Lower lobe of right lung (tissue), 2 donors: Measurements from ENCODE around the gene RELN. TPM values are rescaled to one million over a fixed set of nuclear protein-coding genes. Genes with fewer than 3 reads are reported as not detected.

Experiments used
- ATAC-seq, 2 donors: fragments of 200-7000 bp; cut with Tn5 transposase; one replicate each; pipeline ENCODE4 v1.9.1; 2020 to 2022; ENCODE audit warnings: mild to moderate bottlenecking in 2 of 2, moderate library complexity in 2 of 2
- DNase-seq: peaks from one replicate; pipeline ENCODE4 v3.0.0-alpha.2; 2020
- H3K27ac ChIP-seq: fragments of 200-600 bp; one replicate; pipeline ENCODE4 v1.8.0; 2022
- H3K27me3 ChIP-seq: fragments of 200-600 bp; one replicate; pipeline ENCODE4 v1.8.0; 2022; ENCODE audit warnings: low read depth
- H3K36me3 ChIP-seq: fragments of 200-600 bp; one replicate; pipeline ENCODE4 v1.8.0; 2022; ENCODE audit warnings: mild to moderate bottlenecking
- H3K4me1 ChIP-seq: fragments of 200-600 bp; one replicate; pipeline ENCODE4 v1.8.0; 2022
- H3K4me3 ChIP-seq: fragments of 200-600 bp; one replicate; pipeline ENCODE4 v1.8.0; 2022; ENCODE audit warnings: mild to moderate bottlenecking
- H3K9me3 ChIP-seq: fragments of 200-600 bp; one replicate; pipeline ENCODE4 v1.8.0; 2022
- CTCF ChIP-seq: fragments of 200-600 bp; IDR thresholded peaks from one replicate; pipeline ENCODE4 v1.8.0; 2022; ENCODE audit warnings: antibody characterized with exemption, mild to moderate bottlenecking
- intact Hi-C: fragments of 100-400 bp; cut with DNase I; formaldehyde crosslinking; loops from one replicate; pipeline ENCODE4 v1.11.0; 2022
- total RNA-seq: library from RNA; stranded (reverse); fragmentation: NEBNext Ultra II Directional; extraction: Animal tissue kit (Norgen Biotek cat#: 25700); gene quantifications from one replicate; pipeline ENCODE4 v1.2.1, GENCODE V29; 2021
- donor health status: DM: no; HTN: yes; CAD: no; lungs with severe emphysema.

The RELN gene
- total RNA-seq, 1 donor from 2014 or later, result 3.7 TPM

- Histone ChIP-seq H3K27ac (no peak overlapping the region), H3K4me3 (no peak overlapping the region), H3K27me3 (no peaks in the 10 kb centered on the region), H3K4me1 (no peaks in the 10 kb centered on the region), H3K36me3 (no peaks in the 10 kb centered on the region), H3K9me3 (no peaks in the 10 kb centered on the region)
- intact Hi-C loops, result no loop called here
- ATAC-seq (no peak), DNase-seq (no peak)
- TF ChIP-seq CTCF, result no peak
Observed at GRCh38 chr7:103622274-103622673, 367.2 kb downstream of the RELN start.

GRCh38 chr7:103613655-103614642 is 375.5 kb downstream of the RELN start:
- Histone ChIP-seq H3K36me3 (no peaks in the 10 kb centered on the region), H3K4me1 (no peaks in the 10 kb centered on the region), H3K4me3 (no peak overlapping the region), H3K27me3 (no peaks in the 10 kb centered on the region), H3K27ac (no peak overlapping the region), H3K9me3 (no peaks in the 10 kb centered on the region)
- ATAC-seq (no peak), DNase-seq (no peak)
- TF ChIP-seq CTCF, result no peak
- intact Hi-C loops, result no loop called here

DNA sequence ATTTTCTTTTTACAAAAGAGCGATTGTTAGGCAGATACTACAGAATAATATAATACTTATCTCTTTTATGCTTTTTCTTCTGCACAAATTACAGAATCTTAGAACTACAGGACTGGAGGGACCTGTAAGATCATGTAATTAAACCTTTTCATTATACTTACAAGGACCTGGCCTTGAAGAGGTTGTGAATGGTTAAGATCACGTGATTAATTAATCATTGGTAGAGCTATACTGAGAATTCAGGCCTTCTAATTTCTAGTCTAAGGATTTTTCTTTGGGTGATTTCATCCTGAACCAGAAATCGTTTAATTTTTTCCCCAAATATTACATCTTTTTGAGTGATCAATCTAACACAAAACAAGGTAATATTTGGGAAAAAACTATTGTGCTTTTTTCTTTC is 379.7 kb downstream of the RELN start:
- intact Hi-C loops, result no loop called here
- DNase-seq, result no peak
- H3K4me3 ChIP-seq, result no peak overlapping the region

GRCh38 chr7:103605640-103606039 is 383.8 kb downstream of the RELN start:
- no peaks in the 10 kb centered on the region for H3K36me3 ChIP-seq
- H3K27me3 ChIP-seq, result no peaks in the 10 kb centered on the region
- H3K4me1 ChIP-seq, result no peaks in the 10 kb centered on the region
- no peak overlapping the region for H3K4me3 ChIP-seq
- no peak overlapping the region for H3K27ac ChIP-seq
- ATAC-seq (no peak), DNase-seq (no peak)
- no peak for TF ChIP-seq CTCF
- intact Hi-C loops, result no loop called here
- H3K9me3 ChIP-seq, result no peaks in the 10 kb centered on the region

More for the DNA sequence above, 379.7 kb downstream of the RELN start:
- H3K27ac ChIP-seq, result no peak overlapping the region
- H3K36me3 ChIP-seq, result no peaks in the 10 kb centered on the region
- ATAC-seq, result no peak
- H3K27me3 ChIP-seq, result no peaks in the 10 kb centered on the region
- no peak for TF ChIP-seq CTCF
- H3K4me1 ChIP-seq, result no peaks in the 10 kb centered on the region
- no peaks in the 10 kb centered on the region for H3K9me3 ChIP-seq

DNA sequence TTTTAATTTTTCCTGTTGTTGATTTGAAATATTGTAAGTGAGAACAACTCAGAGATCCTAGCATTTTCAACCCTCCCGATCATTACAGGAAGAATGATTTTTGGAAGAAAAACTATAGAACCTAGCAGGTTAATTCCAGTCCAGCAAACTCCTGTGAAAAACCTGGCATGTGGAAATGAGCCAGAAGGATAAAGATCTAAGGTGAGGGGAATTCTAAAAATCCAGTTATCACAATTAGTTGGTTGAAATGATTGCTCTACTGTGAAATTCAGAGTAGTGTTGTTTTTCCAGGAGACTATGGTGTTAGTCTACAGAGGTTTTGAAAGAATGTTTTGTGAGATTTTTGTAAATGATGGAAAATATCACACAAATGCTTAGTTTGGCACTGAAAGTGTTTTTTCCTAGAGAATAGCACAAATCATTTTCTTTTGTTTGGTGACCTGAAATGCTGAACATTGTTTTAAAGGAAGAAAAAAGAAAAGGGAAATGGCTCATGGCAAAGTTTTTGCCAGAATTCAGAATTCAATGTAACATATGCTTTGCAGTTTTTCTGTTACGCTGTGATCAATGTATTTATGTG is 391.0 kb downstream of the RELN start:
- Histone ChIP-seq H3K9me3 (no peaks in the 10 kb centered on the region), H3K27ac (no peak overlapping the region), H3K4me1 (no peaks in the 10 kb centered on the region), H3K36me3 (no peaks in the 10 kb centered on the region), H3K27me3 (no peaks in the 10 kb centered on the region), H3K4me3 (no peak overlapping the region)
- ATAC-seq (no peak), DNase-seq (no peak)
- intact Hi-C loops, result no loop called here
- TF ChIP-seq CTCF, result no peak
